Measurements from ENCODE around the gene IGFBP7.

Gene IGFBP7

GRCh38 chr4:57148177-57148576 lies 38.0 kb upstream of the IGFBP7 start:
- no peak for DNase-seq (ENCODE audit: extremely low spot score)
- POLR2A ChIA-PET = interaction anchor here (0.7 kb wide), 1 partner anchor 503 kb away, joined by 3 read pairs; no protein-coding TSS in a partner anchor
- TF ChIP-seq CTCF (IDR thresholded peaks at IDR 0.05; ENCODE audit: control extremely low read depth, extremely low read depth, low read depth, missing control alignments) = no peak
- CTCF ChIA-PET = interaction anchor here (0.9 to 3.3 kb wide), 2 partner anchors 15 to 43 kb away, joined by 3 to 30 read pairs; no protein-coding TSS in a partner anchor

- no peak for DNase-seq (ENCODE audit: extremely low spot score)
- POLR2A ChIA-PET = no interaction called here
- no peak for TF ChIP-seq CTCF (IDR thresholded peaks at IDR 0.05; ENCODE audit: control extremely low read depth, extremely low read depth, low read depth, missing control alignments)
- CTCF ChIA-PET = interaction anchor here (3.3 kb wide), 1 partner anchor 16 kb away, joined by 30 read pairs; no protein-coding TSS in a partner anchor
Measured at GRCh38 chr4:57147335-57148060, 37.3 kb upstream of the IGFBP7 start.

DNA sequence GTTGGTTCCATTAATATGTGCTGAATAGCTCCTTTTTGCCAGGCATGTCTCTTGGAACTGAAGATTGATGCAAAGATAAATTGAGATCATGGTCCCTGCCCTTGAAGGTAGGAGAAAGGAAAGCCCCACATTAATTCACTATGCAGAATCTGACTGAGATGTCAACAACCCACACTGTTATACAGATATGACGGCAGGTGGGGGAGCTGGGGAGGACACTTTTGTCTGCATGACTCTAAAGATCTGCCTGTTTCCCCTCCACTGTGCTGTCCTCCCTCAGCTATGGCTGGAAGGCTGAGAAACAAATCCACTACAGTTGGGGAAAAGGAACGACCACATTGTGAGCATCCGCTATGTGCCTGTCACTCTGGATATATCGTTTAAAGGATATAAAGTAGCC lies 36.3 kb upstream of the IGFBP7 start:
- DNase-seq (ENCODE audit: extremely low spot score) = no peak
- POLR2A ChIA-PET = no interaction called here
- TF ChIP-seq CTCF (IDR thresholded peaks at IDR 0.05; ENCODE audit: control extremely low read depth, extremely low read depth, low read depth, missing control alignments) = no peak
- CTCF ChIA-PET = no interaction called here

- ChIA-PET POLR2A (no interaction called here), CTCF (no interaction called here)
- DNase-seq (ENCODE audit: extremely low spot score) = no peak
- no peak for TF ChIP-seq CTCF (IDR thresholded peaks at IDR 0.05; ENCODE audit: control extremely low read depth, extremely low read depth, low read depth, missing control alignments)
Measured at GRCh38 chr4:57144466-57144865, 34.3 kb upstream of the IGFBP7 start.

DNA sequence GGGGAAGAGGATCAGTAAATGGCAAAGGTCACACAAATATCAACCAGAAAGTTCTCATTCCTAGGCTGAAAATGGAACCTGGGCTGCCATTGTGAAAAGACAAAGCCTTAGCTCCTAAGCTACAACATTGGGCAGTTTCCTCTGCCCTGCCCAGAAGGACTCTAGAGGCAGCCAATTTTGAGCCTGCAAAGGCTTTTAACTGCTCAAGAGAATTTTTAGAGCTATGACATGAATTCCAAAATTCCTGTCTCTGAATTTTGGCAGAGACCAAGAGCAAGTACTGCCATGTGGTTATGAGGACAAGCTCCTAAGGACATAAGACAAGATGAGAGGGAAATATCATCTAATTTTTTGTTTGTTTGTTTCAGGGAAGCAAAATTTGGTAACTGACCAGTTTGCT lies 29.6 kb upstream of the IGFBP7 start:
- POLR2A ChIA-PET = no interaction called here
- DNase-seq (ENCODE audit: extremely low spot score) = no peak
- CTCF ChIA-PET = interaction anchor here (1.2 to 1.3 kb wide), 2 partner anchors 13 to 23 kb away, joined by 3 to 5 read pairs; no protein-coding TSS in a partner anchor
- TF ChIP-seq CTCF (IDR thresholded peaks at IDR 0.05; ENCODE audit: control extremely low read depth, extremely low read depth, low read depth, missing control alignments) = no peak

DNA sequence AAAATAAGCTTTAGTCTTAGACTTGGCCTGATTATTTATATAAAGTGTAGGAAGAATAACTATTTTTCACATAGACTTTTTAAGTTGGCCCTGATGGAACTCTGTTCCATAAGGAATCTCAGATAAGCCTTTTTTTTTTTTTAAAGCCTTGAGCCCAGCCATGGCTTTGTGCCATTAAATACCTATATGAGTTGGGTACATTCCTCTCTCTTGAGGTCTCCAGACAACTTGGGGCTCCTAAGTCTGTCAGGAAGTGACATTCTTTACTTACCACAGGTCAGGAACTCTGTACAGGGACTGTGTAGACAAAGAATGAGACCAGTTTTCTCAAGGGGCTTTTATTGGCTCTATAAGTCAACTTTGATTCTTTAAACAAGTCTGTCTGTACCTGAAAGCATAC lies 27.1 kb upstream of the IGFBP7 start:
- POLR2A ChIA-PET = no interaction called here
- no peak for DNase-seq (ENCODE audit: extremely low spot score)
- TF ChIP-seq CTCF (IDR thresholded peaks at IDR 0.05; ENCODE audit: control extremely low read depth, extremely low read depth, low read depth, missing control alignments) = no peak
- CTCF ChIA-PET = interaction anchor here (1.1 kb wide), 2 partner anchors 26 to 27 kb away, joined by 3 to 4 read pairs; no protein-coding TSS in a partner anchor
